ENCODE measurements around the gene UGT2B28.
"Not testable (repeated sequence)": the region's sequence is repeated elsewhere in the genome, so short reads cannot be mapped to it uniquely, and the experiment has no call there.

The UGT2B28 gene

GRCh38 chr4:69280081-69280480 lies at the start of gene UGT2B28:
UGT2B28 (plus strand) TSS chr4:69280475; CDS start chr4:69280501, 26 bp downstream.
- not testable (repeated sequence) for DNase-seq (ENCODE audit: low spot score)

GRCh38 chr4:69239092-69239491 lies 41.2 kb upstream of the UGT2B28 start:
- no peak for DNase-seq (ENCODE audit: low spot score)

GRCh38 chr4:69239557-69240168 lies 40.6 kb upstream of the UGT2B28 start:
- no peak for DNase-seq (ENCODE audit: low spot score)

- DNase-seq (ENCODE audit: low spot score) = not testable (repeated sequence)
These were observed 39.5 kb upstream of the UGT2B28 start for GRCh38 chr4:69240787-69241186.

GRCh38 chr4:69241746-69242145 lies 38.5 kb upstream of the UGT2B28 start:
- not testable (repeated sequence) for DNase-seq (ENCODE audit: low spot score)

- not testable (repeated sequence) for DNase-seq (ENCODE audit: low spot score)
These were observed 37.6 kb upstream of the UGT2B28 start for GRCh38 chr4:69242562-69243240.

GRCh38 chr4:69250884-69251283 lies 29.4 kb upstream of the UGT2B28 start:
- not testable (repeated sequence) for DNase-seq (ENCODE audit: low spot score)

GRCh38 chr4:69253147-69253772 lies 27.0 kb upstream of the UGT2B28 start:
- DNase-seq (ENCODE audit: low spot score) = not testable (repeated sequence)

GRCh38 chr4:69268612-69269011 lies 11.7 kb upstream of the UGT2B28 start:
- DNase-seq (ENCODE audit: low spot score) = not testable (repeated sequence)

- DNase-seq (ENCODE audit: low spot score) = not testable (repeated sequence)
These were observed 16.1 kb downstream of the UGT2B28 start for GRCh38 chr4:69296356-69296755.

GRCh38 chr4:69308426-69309033 lies 28.3 kb downstream of the UGT2B28 start:
- DNase-seq (ENCODE audit: low spot score) = not testable (repeated sequence)

GRCh38 chr4:69309549-69310076 lies 29.3 kb downstream of the UGT2B28 start:
- DNase-seq (ENCODE audit: low spot score) = not testable (repeated sequence)

GRCh38 chr4:69310262-69310661 lies 30.0 kb downstream of the UGT2B28 start:
- DNase-seq (ENCODE audit: low spot score) = not testable (repeated sequence)

- not testable (repeated sequence) for DNase-seq (ENCODE audit: low spot score)
These were observed 37.5 kb downstream of the UGT2B28 start for GRCh38 chr4:69317669-69318298.

- DNase-seq (ENCODE audit: low spot score) = no peak
These were observed 41.0 kb downstream of the UGT2B28 start for GRCh38 chr4:69321153-69321729.

- DNase-seq (ENCODE audit: low spot score) = no peak
These were observed 41.8 kb downstream of the UGT2B28 start for GRCh38 chr4:69322055-69322454.

- no peak for DNase-seq (ENCODE audit: low spot score)
These were observed 43.0 kb downstream of the UGT2B28 start for GRCh38 chr4:69323284-69323683.

- no peak for DNase-seq (ENCODE audit: low spot score)
These were observed 50.2 kb downstream of the UGT2B28 start for GRCh38 chr4:69330345-69331047.

- not testable (repeated sequence) for DNase-seq (ENCODE audit: low spot score)
These were observed 51.0 kb downstream of the UGT2B28 start for GRCh38 chr4:69331304-69331703.

GRCh38 chr4:69335485-69335884 lies 55.2 kb downstream of the UGT2B28 start:
- DNase-seq (ENCODE audit: low spot score) = not testable (repeated sequence)

GRCh38 chr4:69343114-69343513 lies 62.8 kb downstream of the UGT2B28 start:
- not testable (repeated sequence) for DNase-seq (ENCODE audit: low spot score)
